ENCODE results near the gene RBM7. TPM values are rescaled to one million over a fixed set of nuclear protein-coding genes. Genes with fewer than 3 reads are reported as not detected.

The RBM7 gene
- total and polyA plus RNA-seq, 2 donors (not counting 3 experiments of a cell fraction or from before 2014, with no cell fraction given): 16.4 to 38.4 TPM

GRCh38 chr11:114412946-114413345 lies 12.5 kb downstream of the RBM7 start:
- TF ChIP-seq GATA2 (IDR thresholded peaks at IDR 0.05; ENCODE audit: insufficient read depth, insufficient read length, low read depth, low read length): no peak
- no peak for TF ChIP-seq JUN (IDR thresholded peaks at IDR 0.05; ENCODE audit: borderline replicate concordance, insufficient read depth, insufficient read length, low read depth)
- no peak for TF ChIP-seq EZH2 (IDR thresholded peaks at IDR 0.05; ENCODE audit: borderline replicate concordance, low read depth, low read length, severe bottlenecking)
- no peak for TF ChIP-seq FOS (IDR thresholded peaks at IDR 0.05; ENCODE audit: borderline replicate concordance, insufficient read depth, low read length)
- TF ChIP-seq POLR2AphosphoS5 (IDR thresholded peaks at IDR 0.05; ENCODE audit: insufficient read depth, low read depth, low read length): no peak
- no peak for TF ChIP-seq MYC (IDR thresholded peaks at IDR 0.05; ENCODE audit: low read depth, low read length)

DNA sequence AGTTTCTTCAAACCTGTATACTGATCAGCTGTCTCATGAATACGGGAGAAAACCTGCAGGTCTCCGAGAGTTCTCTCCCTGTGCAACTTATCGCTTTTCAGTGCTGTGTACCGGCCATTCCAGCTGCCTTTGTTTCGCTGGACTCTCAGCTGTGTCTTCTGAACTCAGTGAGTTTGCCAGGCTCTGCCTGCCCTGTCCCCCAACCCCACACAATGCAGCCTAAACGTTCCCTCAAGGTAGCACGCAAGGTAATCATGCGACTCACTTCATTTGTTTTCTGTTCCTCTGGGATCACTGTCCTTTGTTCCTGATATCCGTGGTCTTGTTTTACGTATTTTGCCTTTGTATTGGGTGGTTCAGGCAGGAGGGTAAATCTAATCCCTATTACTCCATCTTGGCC lies 13.5 kb downstream of the RBM7 start:
- Histone ChIP-seq H3K4me3 (replicated peaks in 1 of 3; ENCODE audit: insufficient read depth in 1 of 3, low read depth in 1 of 3, low read length in 3 of 3) (no peak overlapping the region), H2AFZ (ENCODE audit: low read depth, low read length) (no peak overlapping the region), H3K4me2 (ENCODE audit: insufficient read depth, low read length) (no peak overlapping the region), H3K4me1 (ENCODE audit: control insufficient read depth, extremely low read depth, insufficient read depth, low read length) (no peaks in the 10 kb centered on the region), H3K79me2 (ENCODE audit: control insufficient read depth, insufficient read depth, low read length) (no peaks in the 10 kb centered on the region), H3K36me3 (ENCODE audit: control insufficient read depth in 2 of 2, extremely low read depth in 1 of 2, insufficient read depth in 2 of 2, low read length in 2 of 2) (peaks cover 2 to 4% of the 10 kb centered on the region in 2 experiments), H3K9me1 (replicated peaks; ENCODE audit: control insufficient read depth, extremely low read depth, insufficient read depth, low read length) (no peaks in the 10 kb centered on the region), H3K9ac (replicated peaks; ENCODE audit: extremely low read depth, insufficient read depth, low read length) (no peak overlapping the region), H3K27me3 (ENCODE audit: control insufficient read depth in 2 of 2, insufficient read depth in 2 of 2, low read length in 2 of 2) (no peaks in the 10 kb centered on the region), H3K9me3 (replicated peaks; ENCODE audit: control insufficient read depth, insufficient read depth, low read length) (no peaks in the 10 kb centered on the region), H4K20me1 (replicated peaks; ENCODE audit: control insufficient read depth, extremely low read depth, insufficient read depth, low read length) (no peaks in the 10 kb centered on the region), H3K27ac (ENCODE audit: insufficient read depth, low read depth, low read length) (no peak overlapping the region)
- BruUV-seq (replicated peaks): no TSS peak
- DNase-seq (ENCODE audit: low read depth, low spot score) (no peak), FAIRE-seq (no peak)
- dilution Hi-C loops (cut with MboI; ENCODE audit: extremely low pct_ligation_motif_present, low sequenced_read_pairs) (no loop called here), intact Hi-C loops (cut with micrococcal nuclease) (no loop called here)
- no peak for TF ChIP-seq POLR2A (IDR thresholded peaks at IDR 0.05; ENCODE audit: low read depth, low read length)
- no peak for TF ChIP-seq FOS (IDR thresholded peaks at IDR 0.05; ENCODE audit: borderline replicate concordance, insufficient read depth, low read length)
- no peak for TF ChIP-seq POLR2AphosphoS5 (IDR thresholded peaks at IDR 0.05; ENCODE audit: insufficient read depth, low read depth, low read length)
- no peak for TF ChIP-seq JUN (IDR thresholded peaks at IDR 0.05; ENCODE audit: borderline replicate concordance, insufficient read depth, insufficient read length, low read depth)
- TF ChIP-seq MAX (IDR thresholded peaks at IDR 0.05; ENCODE audit: insufficient read depth, insufficient read length): no peak
- TF ChIP-seq CTCF (IDR thresholded peaks at IDR 0.05; ENCODE audit: extremely low read depth in 1 of 2, insufficient read depth in 1 of 2, low read depth in 1 of 2, low read length in 2 of 2): no peak
- TF ChIP-seq GATA2 (IDR thresholded peaks at IDR 0.05; ENCODE audit: insufficient read depth, insufficient read length, low read depth, low read length): no peak
- no peak for TF ChIP-seq EZH2 (IDR thresholded peaks at IDR 0.05; ENCODE audit: borderline replicate concordance, low read depth, low read length, severe bottlenecking)
- TF ChIP-seq MYC (IDR thresholded peaks at IDR 0.05; ENCODE audit: low read depth, low read length): no peak
- CTCF ChIA-PET: no interaction called here
- POLR2A ChIA-PET: no interaction called here

More at GRCh38 chr11:114412946-114413345, 12.5 kb downstream of the RBM7 start:
- H4K20me1 ChIP-seq (replicated peaks; ENCODE audit: control insufficient read depth, extremely low read depth, insufficient read depth, low read length): no peaks in the 10 kb centered on the region
- no peak overlapping the region for H3K27ac ChIP-seq (ENCODE audit: insufficient read depth, low read depth, low read length)
- CTCF ChIA-PET: interaction anchor here (0.8 to 2.0 kb wide), 4 partner anchors 9 to 72 kb away, joined by 3 to 9 read pairs (median 6); no protein-coding TSS in a partner anchor
- no peaks in the 10 kb centered on the region for H3K27me3 ChIP-seq (ENCODE audit: control insufficient read depth in 2 of 2, insufficient read depth in 2 of 2, low read length in 2 of 2)
- BruUV-seq (replicated peaks): no TSS peak
- no peaks in the 10 kb centered on the region for H3K9me1 ChIP-seq (replicated peaks; ENCODE audit: control insufficient read depth, extremely low read depth, insufficient read depth, low read length)
- no peaks in the 10 kb centered on the region for H3K4me1 ChIP-seq (ENCODE audit: control insufficient read depth, extremely low read depth, insufficient read depth, low read length)
- H3K9ac ChIP-seq (replicated peaks; ENCODE audit: extremely low read depth, insufficient read depth, low read length): no peak overlapping the region
- dilution Hi-C loops (cut with MboI; ENCODE audit: extremely low pct_ligation_motif_present, low sequenced_read_pairs): no loop called here
- intact Hi-C loops (cut with micrococcal nuclease): no loop called here
- no peak overlapping the region for H2AFZ ChIP-seq (ENCODE audit: low read depth, low read length)
- FAIRE-seq (no peak), DNase-seq (ENCODE audit: low read depth, low spot score) (no peak)
- H3K4me2 ChIP-seq (ENCODE audit: insufficient read depth, low read length): no peak overlapping the region
- no peaks in the 10 kb centered on the region for H3K9me3 ChIP-seq (replicated peaks; ENCODE audit: control insufficient read depth, insufficient read depth, low read length)
- H3K79me2 ChIP-seq (ENCODE audit: control insufficient read depth, insufficient read depth, low read length): no peaks in the 10 kb centered on the region
- no peak overlapping the region for H3K4me3 ChIP-seq (replicated peaks in 1 of 3; ENCODE audit: insufficient read depth in 1 of 3, low read depth in 1 of 3, low read length in 3 of 3)
- POLR2A ChIA-PET: no interaction called here
- H3K36me3 ChIP-seq (ENCODE audit: control insufficient read depth in 2 of 2, extremely low read depth in 1 of 2, insufficient read depth in 2 of 2, low read length in 2 of 2): peaks cover 4 to 5% of the 10 kb centered on the region in 2 experiments
